Smooth muscle cell (in vitro differentiated cells): Measurements from ENCODE around the gene UGT1A10. TPM values are rescaled to one million over a fixed set of nuclear protein-coding genes. Genes with fewer than 3 reads are reported as not detected.
"Not testable (repeated sequence)": the region's sequence is repeated elsewhere in the genome, so short reads cannot be mapped to it uniquely, and the experiment has no call there.

ENCODE experiments used
- DNase-seq: peaks from one replicate; lab custom pipeline; 2025; ENCODE audit not compliant: unreplicated experiment; lab: John Stamatoyannopoulos, UW
- H2AFZ ChIP-seq: fragments of 200-600 bp; sonication (generic); 2 replicates; pipeline ENCODE4 v1.6.0; 2016; ENCODE audit warnings: antibody characterized with exemption, low read depth, mild to moderate bottlenecking
- H3F3A ChIP-seq: fragments of 200-600 bp; sonication (generic); 2 replicates; pipeline ENCODE4 v1.6.0; 2017; ENCODE audit warnings: antibody characterized with exemption, low read depth
- H3K27ac ChIP-seq: fragments of 200-600 bp; sonication (generic); 2 replicates; pipeline ENCODE4 v1.5.1; 2016; ENCODE audit warnings: low read depth, mild to moderate bottlenecking
- H3K27me3 ChIP-seq: fragments of 200-600 bp; sonication (generic); 2 replicates; pipeline ENCODE4 v1.6.1; 2016; ENCODE audit warnings: low read depth, mild to moderate bottlenecking
- H3K36me3 ChIP-seq: fragments of 200-600 bp; sonication (generic); 2 replicates; pipeline ENCODE4 v1.5.1; 2016; ENCODE audit warnings: low read depth
- H3K4me1 ChIP-seq: fragments of 200-600 bp; sonication (generic); 2 replicates; pipeline ENCODE4 v1.5.1; 2016; ENCODE audit warnings: low read depth
- H3K4me2 ChIP-seq: fragments of 200-600 bp; sonication (generic); 2 replicates; pipeline ENCODE4 v1.6.0; 2016; ENCODE audit warnings: mild to moderate bottlenecking
- H3K4me3 ChIP-seq: fragments of 200-600 bp; sonication (generic); 2 replicates; pipeline ENCODE4 v1.5.1; 2016; ENCODE audit warnings: mild to moderate bottlenecking
- H3K79me2 ChIP-seq: fragments of 200-600 bp; sonication (generic); 2 replicates; pipeline ENCODE4 v1.6.0; 2016; ENCODE audit warnings: low read depth, mild to moderate bottlenecking
- H3K9ac ChIP-seq: fragments of 200-600 bp; sonication (generic); 2 replicates; pipeline ENCODE4 v1.6.0; 2016; ENCODE audit warnings: low read depth
- H3K9me3 ChIP-seq: fragments of 200-600 bp; sonication (generic); replicated peaks from 2 replicates; pipeline ENCODE4 v1.5.1; 2016; ENCODE audit warnings: low read depth
- H4K20me1 ChIP-seq: fragments of 200-600 bp; sonication (generic); 2 replicates; pipeline ENCODE4 v1.6.0; 2016; ENCODE audit warnings: low read depth
- CTCF ChIP-seq: fragments of 200-600 bp; sonication (generic); IDR thresholded peaks from 2 replicates; pipeline ENCODE4 v1.5.1; 2017; ENCODE audit warnings: borderline replicate concordance, mild to moderate bottlenecking, antibody characterized with exemption; ENCODE audit not compliant: insufficient read depth, poor library complexity, severe bottlenecking
- WGBS: methylation state at CpG from one replicate; pipeline ENCODE4 v1.1.7; 2016; ENCODE audit warnings: low lambda C conversion rate; 5-methylcytosine and 5-hydroxymethylcytosine counted together
- polyA plus RNA-seq: library from polyadenylated mRNA; unstranded; fragments of >200 nt; fragmentation: Nextera tagmentation; extraction: Ambion mirVana; gene quantifications from 2 replicates; pipeline ENCODE4 v1.2.1, GENCODE V29; 2016
- total RNA-seq: library from RNA; depleted of rRNA; stranded (reverse); fragments of >200 nt; gene quantifications from 2 replicates; pipeline ENCODE4 v1.2.3, GENCODE V29; 2014

Gene UGT1A10
- total and polyA plus RNA-seq, 2 experiments from 2014 or later, result not detected

DNA sequence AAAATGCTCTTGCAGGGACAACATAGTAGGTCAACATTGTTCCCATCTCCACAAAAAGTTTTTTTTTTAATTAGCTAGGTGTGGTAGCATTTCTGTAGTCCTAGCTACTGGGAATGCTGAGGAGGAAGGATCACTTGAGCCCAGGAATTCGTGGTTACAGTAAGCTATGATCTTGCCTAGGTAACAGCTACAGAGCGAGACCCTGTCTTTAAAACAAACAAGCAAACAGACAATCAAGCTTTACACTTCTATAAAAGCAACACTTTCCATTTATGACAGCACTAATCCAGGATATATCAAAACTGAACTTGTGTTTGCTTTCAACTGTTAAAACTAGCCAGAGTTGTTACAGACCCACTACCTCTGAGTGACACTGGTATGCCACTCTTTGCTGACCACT lies 104.6 kb downstream of the UGT1A10 start:
- no peaks in the 10 kb centered on the region for H3K36me3 ChIP-seq
- H2AFZ ChIP-seq, result no peak overlapping the region
- WGBS, result 36% methylated on average over 2 of the region's 2 CpGs
- no peak overlapping the region for H3K4me3 ChIP-seq
- H3K4me1 ChIP-seq, result no peaks in the 10 kb centered on the region
- H3K27ac ChIP-seq, result no peak overlapping the region
- H3K79me2 ChIP-seq, result no peaks in the 10 kb centered on the region
- no peaks in the 10 kb centered on the region for H4K20me1 ChIP-seq
- no peak for TF ChIP-seq CTCF
- no peaks in the 10 kb centered on the region for H3F3A ChIP-seq
- no peak overlapping the region for H3K9ac ChIP-seq
- no peak overlapping the region for H3K4me2 ChIP-seq
- H3K27me3 ChIP-seq, result no peaks in the 10 kb centered on the region
- no peak for DNase-seq
- H3K9me3 ChIP-seq, result no peaks in the 10 kb centered on the region

GRCh38 chr2:233743464-233744259 lies 107.4 kb downstream of the UGT1A10 start:
- Histone ChIP-seq H3K4me1 (no peaks in the 10 kb centered on the region), H2AFZ (no peak overlapping the region), H3K9me3 (no peaks in the 10 kb centered on the region), H3K4me2 (no peak overlapping the region), H3K79me2 (no peaks in the 10 kb centered on the region), H3K27ac (no peak overlapping the region), H3K9ac (no peak overlapping the region), H3F3A (no peaks in the 10 kb centered on the region), H4K20me1 (no peaks in the 10 kb centered on the region), H3K27me3 (no peaks in the 10 kb centered on the region), H3K4me3 (no peak overlapping the region), H3K36me3 (no peaks in the 10 kb centered on the region)
- WGBS, result 94% methylated on average over 46 of the region's 46 CpGs
- no peak for TF ChIP-seq CTCF
- DNase-seq, result no peak

- no peak for DNase-seq
- Histone ChIP-seq H3K27ac (no peak overlapping the region), H4K20me1 (no peaks in the 10 kb centered on the region), H3K79me2 (no peaks in the 10 kb centered on the region), H3K9ac (no peak overlapping the region), H3K9me3 (no peaks in the 10 kb centered on the region), H3K4me3 (no peak overlapping the region), H2AFZ (no peak overlapping the region), H3K4me1 (no peaks in the 10 kb centered on the region), H3F3A (no peaks in the 10 kb centered on the region), H3K36me3 (no peaks in the 10 kb centered on the region), H3K4me2 (no peak overlapping the region), H3K27me3 (no peaks in the 10 kb centered on the region)
- no peak for TF ChIP-seq CTCF
- 88% methylated on average over 5 of the region's 5 CpGs for WGBS
These were observed 109.0 kb downstream of the UGT1A10 start for GRCh38 chr2:233745073-233745755.

DNA sequence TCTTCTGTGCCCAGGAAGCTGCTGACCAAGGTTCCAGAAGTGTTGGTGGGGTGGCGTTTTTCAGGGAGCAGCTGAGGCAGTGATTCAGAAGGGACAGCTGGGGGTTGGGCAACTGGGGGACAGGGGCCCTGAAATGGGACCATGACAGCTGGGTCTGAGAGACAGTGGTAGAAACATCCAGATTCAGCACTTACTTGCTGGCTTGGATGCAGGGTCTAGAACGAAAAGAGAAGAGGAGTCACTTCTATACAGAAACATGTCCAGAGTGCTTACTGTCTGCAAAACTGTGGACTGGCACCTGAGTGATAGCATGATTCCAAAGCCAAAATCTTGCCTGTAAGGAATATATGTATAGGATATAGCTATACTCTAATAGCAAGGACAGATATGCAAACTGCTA lies 109.6 kb downstream of the UGT1A10 start:
- H3K9ac ChIP-seq, DNase-seq, H2AFZ ChIP-seq, H3K79me2 ChIP-seq, H3K4me2 ChIP-seq, H3K27me3 ChIP-seq, H3K4me1 ChIP-seq, H4K20me1 ChIP-seq, H3K4me3 ChIP-seq, H3K36me3 ChIP-seq, H3F3A ChIP-seq, H3K9me3 ChIP-seq, H3K27ac ChIP-seq: not testable (repeated sequence)
- 85% methylated on average over 2 of the region's 2 CpGs for WGBS
